Left ventricle myocardium superior (tissue), 1 donor: Measurements from ENCODE around the gene UBASH3B. TPM values are rescaled to one million over a fixed set of nuclear protein-coding genes. Genes with fewer than 3 reads are reported as not detected.

Experiments used
- ATAC-seq: fragments of 200-7000 bp; cut with Tn5 transposase; one replicate; pipeline ENCODE4 v1.9.1; 2020; ENCODE audit warnings: mild to moderate bottlenecking, moderate library complexity
- DNase-seq: peaks from one replicate; pipeline ENCODE4 v3.0.0-alpha.2; 2020
- intact Hi-C: fragments of 100-400 bp; cut with micrococcal nuclease; formaldehyde crosslinking; loops from one replicate; pipeline ENCODE4 v1.11.0; 2022
- total RNA-seq: library from RNA; stranded (reverse); fragmentation: NEBNext Ultra II Directional; extraction: Animal tissue kit (Norgen Biotek cat#: 25700); gene quantifications from one replicate; pipeline ENCODE4 v1.2.1, GENCODE V29; 2021
- donor health status: DM: no; HTN: yes; CAD: no; lungs with severe emphysema.

UBASH3B gene
- total RNA-seq, 1 donor from 2014 or later = 1.0 TPM

DNA sequence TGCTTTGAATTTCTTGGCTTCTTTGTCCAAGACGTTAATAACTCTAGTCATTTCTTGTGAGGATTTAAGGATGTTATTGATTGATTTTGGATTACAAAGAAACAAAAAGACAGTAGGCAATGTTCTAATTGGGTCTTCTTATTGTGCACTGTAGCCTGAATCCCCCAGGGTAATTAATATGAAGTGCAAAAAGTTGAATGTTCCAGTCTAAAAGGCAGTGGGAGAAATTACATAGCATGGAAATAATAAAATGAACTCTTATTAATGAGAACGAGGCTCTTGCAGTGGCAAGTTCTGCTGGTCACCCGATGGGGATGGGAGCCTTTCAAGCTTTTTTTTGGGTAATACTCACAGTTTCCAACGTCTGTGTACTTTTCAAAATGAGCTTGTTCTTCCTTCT lies 45.6 kb downstream of the UBASH3B start:
- DNase-seq (no peak), ATAC-seq (no peak)
- intact Hi-C loops = no loop called here

GRCh38 chr11:122703541-122704272 lies 48.2 kb downstream of the UBASH3B start:
- intact Hi-C loops = no loop called here
- ATAC-seq (no peak), DNase-seq (no peak)

DNA sequence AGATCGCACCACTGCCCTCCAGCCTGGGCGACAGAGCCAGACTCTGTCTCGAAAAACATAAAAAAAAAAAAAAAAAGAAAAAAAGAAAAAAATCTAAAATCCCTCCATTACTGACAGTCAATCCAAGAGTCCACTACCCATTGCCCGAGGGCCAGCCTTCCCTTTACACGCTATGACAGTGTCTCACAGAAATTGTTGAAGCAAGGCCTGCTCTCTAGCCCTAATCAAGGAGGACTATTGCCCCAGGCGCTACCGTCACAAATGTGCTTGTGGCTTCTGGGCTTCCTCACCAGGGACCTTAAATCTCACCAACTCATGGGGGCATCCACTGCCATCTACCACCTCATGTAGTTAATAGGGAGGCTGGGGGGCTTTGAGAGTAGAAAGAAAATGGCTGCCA lies 49.9 kb downstream of the UBASH3B start:
- intact Hi-C loops = no loop called here
- ATAC-seq (no peak), DNase-seq (no peak)

- no peak for ATAC-seq
- intact Hi-C loops = no loop called here
- no peak for DNase-seq
Observed at GRCh38 chr11:122706291-122707088, 51.0 kb downstream of the UBASH3B start.

DNA sequence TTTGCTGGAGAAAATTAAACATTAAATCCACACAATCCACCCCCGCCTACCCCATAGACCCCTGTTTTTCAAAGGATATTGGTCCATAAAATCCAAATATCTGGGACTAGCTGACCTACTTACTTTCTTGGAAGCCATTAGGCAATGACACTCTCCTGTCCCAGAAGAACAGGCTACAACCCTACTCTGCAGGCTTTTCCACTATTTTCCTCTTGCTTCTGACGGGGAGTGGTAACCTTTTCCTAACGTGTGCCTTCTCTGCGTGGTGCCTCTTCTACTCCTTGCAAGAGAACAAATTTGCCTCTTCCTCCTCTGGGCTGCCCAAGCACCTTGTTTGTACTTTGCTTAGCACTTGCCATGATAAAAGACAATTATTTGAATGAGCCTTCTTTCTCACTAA lies 51.6 kb downstream of the UBASH3B start:
- DNase-seq = no peak
- ATAC-seq = no peak
- intact Hi-C loops = no loop called here

DNA sequence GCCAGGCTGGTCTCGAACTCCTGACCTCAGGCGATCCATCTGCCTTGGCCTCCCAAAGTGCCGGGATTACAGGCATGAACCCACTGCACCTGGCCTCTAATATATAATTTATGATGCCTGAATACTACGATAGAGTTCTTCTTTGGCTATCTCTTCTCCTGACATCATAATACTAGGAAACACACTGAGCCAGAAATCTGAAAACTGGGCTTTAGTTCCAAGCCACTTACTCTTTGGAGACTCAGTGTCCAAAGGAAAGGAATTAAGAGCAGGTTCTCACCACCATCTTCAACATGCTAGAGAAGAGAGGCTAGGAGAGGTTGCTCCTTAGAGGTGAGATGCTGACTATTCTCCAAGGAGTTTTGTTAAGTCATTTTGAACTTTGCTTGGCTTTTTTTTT lies 52.4 kb downstream of the UBASH3B start:
- DNase-seq (no peak), ATAC-seq (no peak)

GRCh38 chr11:122709039-122709760 lies 53.7 kb downstream of the UBASH3B start:
- intact Hi-C loops = no loop called here
- DNase-seq (no peak), ATAC-seq (no peak)

More for the DNA sequence above, 52.4 kb downstream of the UBASH3B start:
- intact Hi-C loops = no loop called here

DNA sequence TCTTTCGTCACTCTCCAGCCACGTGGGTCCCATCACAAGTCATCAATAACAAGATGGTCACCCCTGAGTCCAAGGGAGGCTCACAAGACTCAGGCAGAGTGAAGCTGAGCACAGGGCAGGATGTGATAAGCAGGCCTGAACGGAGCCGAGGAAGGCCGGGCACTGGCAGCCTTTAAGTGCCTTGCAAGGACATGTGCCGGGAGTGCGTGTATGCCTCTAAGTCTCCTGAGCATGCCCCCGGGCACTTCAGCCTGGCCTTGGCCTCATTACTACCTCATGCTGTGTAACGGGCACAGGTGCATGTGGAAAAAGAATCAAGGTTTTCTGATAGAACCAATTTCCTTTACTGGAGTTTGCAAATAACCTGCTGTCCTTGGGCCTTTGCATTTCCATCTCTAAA lies 55.8 kb downstream of the UBASH3B start:
- DNase-seq (no peak), ATAC-seq (no peak)
- intact Hi-C loops = no loop called here

DNA sequence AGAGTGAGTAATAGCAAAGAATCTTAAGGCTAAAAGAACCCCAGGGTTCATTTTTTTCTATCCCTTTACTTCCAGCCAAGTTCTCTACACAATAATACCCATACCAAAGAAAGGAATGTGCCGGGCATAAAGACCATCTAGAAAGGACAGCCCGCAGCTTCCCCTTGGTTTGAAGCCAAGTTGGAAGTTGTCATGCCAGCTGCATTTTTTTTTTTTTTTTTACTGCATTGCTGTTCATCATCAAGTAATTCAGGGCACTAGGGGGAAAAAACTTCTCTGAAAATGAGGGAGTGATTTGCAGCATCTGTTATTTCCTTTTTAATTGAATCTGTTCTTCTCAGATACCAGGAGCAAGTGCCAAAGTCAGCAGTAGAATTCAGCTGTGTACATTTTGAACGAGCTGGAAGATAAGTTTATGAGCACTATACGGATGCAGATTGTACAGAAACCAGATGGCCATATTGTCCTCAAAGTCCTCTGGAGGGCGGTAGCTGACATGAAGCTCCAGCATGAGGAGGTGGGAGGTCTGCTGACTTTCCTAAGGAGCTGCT lies 56.4 kb downstream of the UBASH3B start:
- no peak for ATAC-seq
- intact Hi-C loops = no loop called here
- DNase-seq = no peak

DNA sequence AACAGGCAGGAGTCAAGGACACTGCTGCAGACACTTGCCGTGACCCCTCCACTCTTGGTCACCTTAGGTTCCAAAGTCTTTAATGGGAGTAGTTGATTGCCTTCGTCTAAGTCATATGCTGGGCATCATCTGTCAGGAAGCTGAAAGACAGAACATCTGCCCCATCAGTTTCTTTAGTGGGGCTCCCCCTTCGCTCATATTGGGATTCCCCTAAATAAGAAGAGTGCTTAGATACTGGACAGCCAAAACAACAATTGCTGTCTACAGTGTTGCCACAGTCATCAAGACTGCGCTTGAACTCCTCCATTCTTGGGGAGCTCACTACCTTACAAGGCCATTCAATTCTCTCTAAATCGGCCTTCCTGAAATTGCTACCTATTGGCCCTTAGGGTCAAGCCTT lies 58.5 kb downstream of the UBASH3B start:
- DNase-seq = no peak
- intact Hi-C loops = no loop called here
- no peak for ATAC-seq

DNA sequence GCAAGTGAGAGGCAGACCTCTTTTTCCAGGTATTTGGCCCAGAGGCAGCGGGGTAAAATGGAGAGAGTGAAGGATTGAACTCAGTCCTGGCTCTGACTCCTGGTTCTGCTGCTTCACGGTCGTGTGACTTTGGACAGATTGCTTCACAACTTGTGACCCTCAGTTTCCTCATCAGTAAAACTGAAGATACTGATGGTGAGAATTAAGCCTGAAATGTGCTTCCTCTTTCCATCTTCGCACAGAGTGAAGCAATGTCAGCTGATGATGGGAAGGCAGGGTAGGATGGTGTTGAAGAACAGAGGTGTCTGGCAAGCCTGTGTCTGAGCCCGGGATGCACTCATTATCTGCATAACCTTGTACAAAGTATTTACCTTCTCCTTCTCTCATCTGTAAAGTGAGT lies 59.0 kb downstream of the UBASH3B start:
- DNase-seq = no peak
- intact Hi-C loops = no loop called here
- peak; percentile 50 for ATAC-seq

DNA sequence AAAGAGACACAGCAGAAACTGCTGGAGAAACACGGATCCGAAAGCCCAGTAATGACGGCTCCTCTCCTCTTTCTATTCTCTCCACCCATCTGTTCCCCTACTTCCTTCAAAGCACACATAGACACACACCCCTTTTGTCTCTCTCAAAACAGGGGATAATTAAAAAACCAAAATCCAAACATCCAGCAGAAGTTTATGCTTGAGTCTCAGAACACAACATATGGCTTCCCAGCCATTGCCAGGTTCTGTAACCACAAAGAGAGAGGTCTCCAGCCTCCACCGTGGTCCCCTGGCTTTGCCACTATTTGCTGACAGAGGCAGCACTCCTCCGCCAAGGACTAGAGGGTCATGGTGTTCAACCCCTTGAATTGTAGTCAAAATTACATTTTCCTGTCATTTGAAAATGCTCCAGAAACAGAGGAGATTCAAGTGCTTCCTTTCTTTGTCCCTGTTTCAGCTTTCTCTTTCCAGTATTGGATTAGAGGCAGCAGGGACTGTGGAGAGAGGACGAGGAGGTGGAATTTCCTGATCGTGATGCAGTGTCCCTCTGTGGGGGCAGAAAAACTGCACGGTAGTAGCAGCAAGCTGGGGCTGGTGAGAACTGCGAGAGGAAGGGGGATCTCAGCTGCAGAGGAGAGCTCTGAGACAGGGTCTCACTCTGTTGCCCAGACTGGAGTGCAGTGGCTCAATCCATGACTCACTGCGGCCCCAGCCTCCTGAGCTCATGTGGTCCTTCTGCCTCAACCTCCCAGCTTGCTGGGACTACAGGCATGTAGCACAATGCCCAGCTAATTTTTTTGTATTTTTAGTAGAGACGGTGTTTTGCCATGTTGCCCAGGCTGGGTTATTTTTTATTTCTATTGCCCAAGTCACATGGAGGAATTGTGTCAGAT lies 60.3 kb downstream of the UBASH3B start:
- no peak for DNase-seq
- ATAC-seq = no peak
- intact Hi-C loops = no loop called here

GRCh38 chr11:122717264-122717867 lies 61.8 kb downstream of the UBASH3B start:
- intact Hi-C loops = no loop called here
- DNase-seq = peak; percentile 29
- ATAC-seq = peak; percentile 53

GRCh38 chr11:122720107-122720881 lies 64.8 kb downstream of the UBASH3B start:
- ATAC-seq (no peak), DNase-seq (no peak)
- intact Hi-C loops = no loop called here

- DNase-seq (no peak), ATAC-seq (no peak)
- intact Hi-C loops = no loop called here
Observed at GRCh38 chr11:122721201-122721963, 65.9 kb downstream of the UBASH3B start.

- DNase-seq = no peak
- intact Hi-C loops = no loop called here
- no peak for ATAC-seq
Observed at GRCh38 chr11:122721964-122722266, 66.4 kb downstream of the UBASH3B start.

DNA sequence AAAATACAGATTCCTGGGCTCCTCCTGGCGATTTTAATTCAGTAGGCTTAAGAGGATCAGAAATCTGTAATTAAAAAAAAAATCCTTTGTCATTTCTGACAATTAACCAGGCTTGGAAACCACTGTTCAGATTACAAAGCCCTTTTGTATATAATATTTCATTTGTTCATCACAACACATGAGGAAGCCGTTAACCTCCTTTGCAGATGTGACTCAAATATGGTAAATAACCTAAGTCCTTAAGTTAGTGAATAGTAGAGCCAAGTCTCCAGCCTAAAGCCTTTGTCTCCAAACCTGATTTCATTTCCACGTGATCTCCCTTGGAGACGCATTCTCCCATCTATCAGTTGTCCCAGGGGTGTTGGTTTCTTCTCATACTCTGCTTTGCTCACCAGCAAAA lies 67.6 kb downstream of the UBASH3B start:
- no peak for ATAC-seq
- intact Hi-C loops = no loop called here
- DNase-seq = no peak
